Measurements from ENCODE around the gene GAS2.

GAS2 gene

GRCh38 chr11:22671751-22672150 lies 5.3 kb downstream of the GAS2 start:
- TF ChIP-seq, protein P1, sequence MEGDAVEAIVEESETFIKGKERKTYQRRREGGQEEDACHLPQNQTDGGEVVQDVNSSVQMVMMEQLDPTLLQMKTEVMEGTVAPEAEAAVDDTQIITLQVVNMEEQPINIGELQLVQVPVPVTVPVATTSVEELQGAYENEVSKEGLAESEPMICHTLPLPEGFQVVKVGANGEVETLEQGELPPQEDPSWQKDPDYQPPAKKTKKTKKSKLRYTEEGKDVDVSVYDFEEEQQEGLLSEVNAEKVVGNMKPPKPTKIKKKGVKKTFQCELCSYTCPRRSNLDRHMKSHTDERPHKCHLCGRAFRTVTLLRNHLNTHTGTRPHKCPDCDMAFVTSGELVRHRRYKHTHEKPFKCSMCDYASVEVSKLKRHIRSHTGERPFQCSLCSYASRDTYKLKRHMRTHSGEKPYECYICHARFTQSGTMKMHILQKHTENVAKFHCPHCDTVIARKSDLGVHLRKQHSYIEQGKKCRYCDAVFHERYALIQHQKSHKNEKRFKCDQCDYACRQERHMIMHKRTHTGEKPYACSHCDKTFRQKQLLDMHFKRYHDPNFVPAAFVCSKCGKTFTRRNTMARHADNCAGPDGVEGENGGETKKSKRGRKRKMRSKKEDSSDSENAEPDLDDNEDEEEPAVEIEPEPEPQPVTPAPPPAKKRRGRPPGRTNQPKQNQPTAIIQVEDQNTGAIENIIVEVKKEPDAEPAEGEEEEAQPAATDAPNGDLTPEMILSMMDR (conservative IDR thresholded peaks at IDR 0.05; ENCODE audit: control insufficient read depth, insufficient read depth, low read depth, low read length), result no peak
- no peak overlapping the region for H3K4me3 ChIP-seq (ENCODE audit: control insufficient read depth, low read depth, low read length)
- peak; percentile 25 for DNase-seq (ENCODE audit: low read depth)

DNA sequence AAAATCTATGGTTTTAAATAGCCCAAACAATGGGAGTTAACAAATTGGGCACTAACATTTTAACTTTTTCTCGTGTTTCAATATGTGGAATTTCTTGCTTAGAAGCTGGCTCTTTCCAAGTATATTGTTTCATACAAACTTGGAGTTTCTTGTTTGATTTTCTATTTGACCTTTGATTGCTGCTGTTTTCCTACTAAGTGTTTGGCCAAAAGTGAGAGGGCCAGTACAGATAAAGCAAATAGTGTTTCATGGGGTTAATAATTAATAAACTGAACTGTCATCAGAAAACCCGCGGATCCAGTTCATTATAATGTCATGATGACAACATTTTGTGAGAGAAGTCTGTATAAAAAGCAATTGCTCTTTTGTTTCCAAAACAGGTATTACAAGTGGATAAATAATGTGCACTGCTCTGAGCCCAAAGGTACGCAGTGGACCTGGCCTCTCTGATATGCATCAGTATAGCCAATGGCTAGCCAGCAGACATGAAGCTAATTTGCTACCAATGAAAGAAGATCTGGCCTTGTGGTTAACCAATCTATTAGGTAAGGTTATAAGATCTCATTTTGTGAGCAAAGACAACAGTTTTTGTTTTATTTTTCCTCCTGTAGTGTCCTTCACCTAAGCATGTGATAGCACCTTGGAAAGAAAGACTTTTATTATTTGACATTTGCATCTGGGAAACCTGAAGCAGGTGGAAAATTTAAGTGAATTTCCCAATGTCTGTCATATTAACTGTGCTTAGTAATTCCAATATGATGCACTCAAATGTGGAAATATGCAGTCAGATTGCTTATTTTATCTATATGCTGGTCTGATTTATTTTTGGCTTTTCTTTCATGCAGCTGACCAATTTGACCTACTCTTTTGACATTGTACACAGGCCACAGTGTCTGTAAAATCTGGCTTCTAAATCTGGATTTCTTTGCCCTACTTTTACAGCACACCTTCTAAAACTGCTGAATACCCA lies 8.3 kb downstream of the GAS2 start:
- no peak overlapping the region for H3K4me3 ChIP-seq (ENCODE audit: control insufficient read depth, low read depth, low read length)
- no peak for DNase-seq (ENCODE audit: low read depth)
- TF ChIP-seq, protein P1 (conservative IDR thresholded peaks at IDR 0.05; ENCODE audit: control insufficient read depth, insufficient read depth, low read depth, low read length), result no peak

DNA sequence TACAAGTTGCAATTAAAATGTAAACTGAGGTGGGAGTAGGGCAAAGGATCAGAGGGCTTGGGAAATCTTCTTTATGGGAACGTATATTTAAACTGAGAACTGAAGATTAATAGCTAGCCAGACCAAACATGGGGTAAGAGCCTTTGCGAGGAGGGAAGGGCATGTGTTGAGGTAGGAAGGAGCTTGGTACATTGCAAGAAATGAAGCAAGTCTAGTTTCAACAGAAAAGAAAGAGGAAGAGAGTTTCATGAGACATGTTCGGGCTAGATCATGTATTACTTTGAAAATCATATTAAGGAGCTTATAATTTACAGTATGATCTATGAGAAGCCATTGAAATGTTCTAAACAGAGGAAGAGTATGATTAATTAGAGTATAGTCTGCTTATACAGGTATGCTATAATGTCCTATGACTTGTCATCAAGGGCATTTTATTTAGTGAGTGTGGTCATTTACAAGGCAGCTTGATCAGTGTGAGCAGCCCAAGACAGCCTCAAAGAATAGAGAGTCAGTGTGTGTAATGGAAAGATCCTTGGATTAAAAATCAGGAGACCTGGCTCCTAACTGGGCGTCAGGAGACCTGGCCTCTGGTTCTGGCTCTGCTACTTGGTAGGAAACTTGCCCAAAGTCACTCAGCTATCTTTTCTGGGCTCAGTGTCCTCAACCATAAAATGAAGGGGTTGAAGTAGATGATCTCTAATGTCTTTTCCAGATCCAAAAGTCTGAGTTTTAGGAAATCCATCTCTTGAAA lies 10.9 kb downstream of the GAS2 start:
- DNase-seq (ENCODE audit: low read depth), result no peak
- H3K4me3 ChIP-seq (ENCODE audit: control insufficient read depth, low read depth, low read length), result no peak overlapping the region
- TF ChIP-seq, protein P1 (conservative IDR thresholded peaks at IDR 0.05; ENCODE audit: control insufficient read depth, insufficient read depth, low read depth, low read length), result no peak

DNA sequence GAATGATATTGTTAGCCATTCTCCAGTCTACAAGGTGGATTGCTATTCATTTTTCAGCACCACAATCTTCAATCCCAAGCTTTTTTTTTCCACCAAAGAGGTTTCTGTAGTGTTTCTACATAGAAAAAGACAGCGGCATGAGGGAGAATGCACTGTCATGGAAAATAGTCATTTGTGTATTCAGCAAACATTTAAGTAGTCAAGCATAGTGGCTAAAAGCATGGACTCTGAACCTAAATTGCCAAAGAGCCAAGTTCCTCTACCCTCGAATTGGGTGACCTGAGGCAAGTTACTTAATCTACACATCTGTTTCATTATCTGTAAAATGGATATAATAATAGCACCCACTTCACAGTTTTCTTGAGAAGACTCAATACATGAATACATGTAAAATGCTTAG lies 14.2 kb downstream of the GAS2 start:
- no peak overlapping the region for H3K4me3 ChIP-seq (ENCODE audit: control insufficient read depth, low read depth, low read length)
- no peak for DNase-seq (ENCODE audit: low read depth)
- TF ChIP-seq, protein P1 (conservative IDR thresholded peaks at IDR 0.05; ENCODE audit: control insufficient read depth, insufficient read depth, low read depth, low read length), result no peak

DNA sequence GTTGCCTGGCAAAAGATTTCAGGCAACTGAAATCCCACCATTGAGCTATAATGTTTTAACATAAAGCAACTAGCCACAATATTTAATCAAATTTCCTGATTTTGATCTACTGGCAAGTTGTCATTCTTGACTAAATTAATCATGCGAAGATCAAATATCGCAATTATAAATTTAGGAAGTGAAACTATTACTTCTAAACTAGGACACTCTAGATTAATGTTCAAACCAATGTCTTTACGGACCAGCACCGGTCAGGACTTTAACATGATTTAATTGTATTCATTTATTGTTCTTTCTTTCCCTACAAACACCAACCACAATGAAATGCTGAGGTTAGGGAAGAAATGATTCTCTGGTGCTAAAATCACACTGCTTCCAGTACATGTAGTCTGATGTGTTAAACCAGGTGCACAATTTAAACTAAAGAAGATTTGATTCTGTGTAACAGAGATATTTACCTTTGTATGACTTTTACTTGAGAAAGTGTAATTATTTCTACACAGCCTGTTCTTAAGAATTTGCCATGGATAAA lies 14.9 kb downstream of the GAS2 start:
- DNase-seq (ENCODE audit: low read depth), result no peak
- TF ChIP-seq, protein P1 (conservative IDR thresholded peaks at IDR 0.05; ENCODE audit: control insufficient read depth, insufficient read depth, low read depth, low read length), result no peak
- no peak overlapping the region for H3K4me3 ChIP-seq (ENCODE audit: control insufficient read depth, low read depth, low read length)

- TF ChIP-seq, protein P1 (conservative IDR thresholded peaks at IDR 0.05; ENCODE audit: control insufficient read depth, insufficient read depth, low read depth, low read length), result no peak
- H3K4me3 ChIP-seq (ENCODE audit: control insufficient read depth, low read depth, low read length), result no peak overlapping the region
- no peak for DNase-seq (ENCODE audit: low read depth)
Observed at GRCh38 chr11:22684082-22684481, 17.7 kb downstream of the GAS2 start.

Data from fibroblast of mammary gland (primary cell).